A549 (cell line): ENCODE results near the gene SNAP25. TPM values are rescaled to one million over a fixed set of nuclear protein-coding genes. Genes with fewer than 3 reads are reported as not detected.

Experiments
- ATAC-seq, 2 experiments: fragments of 200-7000 bp in 1 of 2; fragments of >200 bp in 1 of 2; cut with Nextera tagmentation in 1 of 2; cut with Tn5 transposase in 1 of 2; 3 replicates each; pipeline versions ENCODE4 v1.8.0 to v1.9.1; 2018 to 2020; ENCODE audit warnings: mild to moderate bottlenecking in 1 of 2, moderate library complexity in 1 of 2
- CTCF ChIA-PET: fragments of 300-600 bp; sonication (Branson Sonifier 250); formaldehyde crosslinking; extraction: SDS; loops from one replicate; lab custom pipeline; 2021; ENCODE audit warnings: antibody characterized with exemption, inconsistent platforms; lab: Yijun Ruan, JAX
- POLR2A ChIA-PET: fragments of 350-600 bp; formaldehyde crosslinking; extraction: SDS; loops from one replicate; lab custom pipeline; 2021; ENCODE audit warnings: antibody characterized with exemption, inconsistent platforms; lab: Yijun Ruan, JAX
- DNase-seq, 2 experiments: peaks; one replicate each; pipeline versions ENCODE4 v3.0.0 to v3.0.0-alpha.2; 2011 to 2016; ENCODE audit warnings: low read depth in 1 of 2, low spot score in 1 of 2
- FAIRE-seq: peaks from 2 replicates; lab custom pipeline; 2011; peaks lifted over from hg19 to GRCh38; lab: Jason Lieb, UNC
- H3K27ac ChIP-seq, 2 experiments: fragments of >200 bp; sonication (Bioruptor Twin); formaldehyde crosslinking; 3 replicates each; pipeline ENCODE4 v1.5.1; 2016 to 2017
- H3K4me1 ChIP-seq: fragments of >200 bp; sonication (Bioruptor Twin); formaldehyde crosslinking; 3 replicates; pipeline ENCODE4 v1.6.1; 2016
- H3K4me2 ChIP-seq: fragments of >200 bp; sonication (Bioruptor Twin); formaldehyde crosslinking; 3 replicates; pipeline ENCODE4 v1.6.1; 2016
- H3K4me3 ChIP-seq: fragments of >200 bp; sonication (Bioruptor Twin); formaldehyde crosslinking; 3 replicates; pipeline ENCODE4 v1.5.1; 2016
- H3K9me3 ChIP-seq: fragments of >200 bp; sonication (Bioruptor Twin); formaldehyde crosslinking; 3 replicates; pipeline ENCODE4 v1.6.1; 2016
- ATOH8 ChIP-seq: fragments of 250-450 bp; sonication (Bioruptor Pico); IDR thresholded peaks from 2 replicates; pipeline ENCODE4 v1.5.0; 2020; ENCODE audit warnings: low read depth, mild to moderate bottlenecking, moderate library complexity
- BCL3 ChIP-seq: fragments of >200 bp; sonication (Bioruptor Twin); formaldehyde crosslinking; IDR thresholded peaks from 3 replicates; pipeline ENCODE4 v1.6.1; 2016
- BHLHE40 ChIP-seq: IDR thresholded peaks from 2 replicates; pipeline ENCODE4 v1.6.1; 2012; ENCODE audit warnings: low read depth, low read length, inconsistent platforms
- CEBPB ChIP-seq, 2 experiments: fragments of >200 bp in 1 of 2; sonication (Bioruptor Twin) in 1 of 2; formaldehyde crosslinking in 1 of 2; IDR thresholded peaks; 2 replicates each; pipeline ENCODE4 v1.6.1; 2012 to 2016
- CHD2 ChIP-seq: fragments of 150-350 bp; IDR thresholded peaks from 2 replicates; pipeline ENCODE4 v1.6.1; 2014; ENCODE audit warnings: low read length; ENCODE audit not compliant: partially characterized antibody
- CHD4 ChIP-seq: fragments of 200-600 bp; sonication (generic); IDR thresholded peaks from 2 replicates; pipeline ENCODE4 v1.6.1; 2016; ENCODE audit warnings: antibody characterized with exemption, mild to moderate bottlenecking, borderline replicate concordance
- GATA3 ChIP-seq: IDR thresholded peaks from 2 replicates; pipeline ENCODE4 v1.6.1; 2012; ENCODE audit warnings: borderline replicate concordance
- HEYL ChIP-seq: fragments of 250-450 bp; sonication (Bioruptor Pico); IDR thresholded peaks from 2 replicates; pipeline ENCODE4 v1.8.0; 2021; ENCODE audit warnings: mild to moderate bottlenecking, moderate library complexity
- HMGXB4 ChIP-seq: fragments of 250-450 bp; sonication (Bioruptor Pico); IDR thresholded peaks from 2 replicates; pipeline ENCODE4 v1.5.0; 2021; ENCODE audit warnings: mild to moderate bottlenecking, moderate library complexity, borderline replicate concordance
- HOXB13 ChIP-seq: fragments of 250-450 bp; sonication (Bioruptor Pico); IDR thresholded peaks from 2 replicates; pipeline ENCODE4 v1.5.0; 2020; ENCODE audit warnings: low read depth, mild to moderate bottlenecking, moderate library complexity
- NPAS2 ChIP-seq: fragments of 250-450 bp; sonication (Bioruptor Pico); IDR thresholded peaks from 2 replicates; pipeline ENCODE4 v1.8.0; 2022; ENCODE audit warnings: mild to moderate bottlenecking, moderate library complexity, borderline replicate concordance
- NR3C1 ChIP-seq: fragments of >200 bp; sonication (Bioruptor Twin); formaldehyde crosslinking; IDR thresholded peaks from 3 replicates; pipeline ENCODE4 v1.6.1; 2017
- PHF8 ChIP-seq: fragments of 200-600 bp; sonication (generic); IDR thresholded peaks from 2 replicates; pipeline ENCODE4 v1.6.1; 2016; ENCODE audit warnings: low read depth, mild to moderate bottlenecking, antibody characterized with exemption, moderate library complexity, borderline replicate concordance
- RAD21 ChIP-seq, 2 experiments: fragments of >200 bp in 1 of 2; sonication (Bioruptor Twin) in 1 of 2; formaldehyde crosslinking in 1 of 2; IDR thresholded peaks in 1 of 2; conservative IDR thresholded peaks in 1 of 2; 2 replicates in 1 of 2; 3 replicates in 1 of 2; pipeline ENCODE4 v1.6.1; 2012 to 2018; ENCODE audit warnings: inconsistent platforms in 1 of 2
- RCOR1 ChIP-seq: fragments of 150-350 bp; IDR thresholded peaks from 2 replicates; pipeline ENCODE4 v1.6.1; 2014; ENCODE audit warnings: antibody characterized with exemption, low read length, low read depth
- RFX5 ChIP-seq: fragments of 450-650 bp; IDR thresholded peaks from 2 replicates; pipeline ENCODE4 v1.7.1; 2014; ENCODE audit warnings: antibody characterized with exemption, mild to moderate bottlenecking, moderate library complexity
- RNF2 ChIP-seq: fragments of 200-600 bp; sonication (generic); IDR thresholded peaks from 2 replicates; pipeline ENCODE4 v1.6.1; 2016; ENCODE audit warnings: low read depth, mild to moderate bottlenecking, antibody characterized with exemption, moderate library complexity, borderline replicate concordance
- SMC3 ChIP-seq: fragments of >200 bp; sonication (Bioruptor Twin); formaldehyde crosslinking; IDR thresholded peaks from 3 replicates; pipeline ENCODE4 v1.6.1; 2018; ENCODE audit warnings: inconsistent platforms
- SREBF2 ChIP-seq: fragments of 450-650 bp; IDR thresholded peaks from 2 replicates; pipeline ENCODE4 v1.6.1; 2014; ENCODE audit warnings: mild to moderate bottlenecking, moderate library complexity
- TFCP2L1 ChIP-seq: fragments of 250-450 bp; sonication (Bioruptor Pico); IDR thresholded peaks from 2 replicates; pipeline ENCODE4 v1.5.0; 2021; ENCODE audit warnings: mild to moderate bottlenecking
- ZC3H11A ChIP-seq: fragments of 450-650 bp; IDR thresholded peaks from 2 replicates; pipeline ENCODE4 v1.6.1; 2014; ENCODE audit warnings: antibody characterized with exemption, mild to moderate bottlenecking
- WGBS: methylation state at CpG from one replicate; pipeline ENCODE4 v1.1.6; 2017; ENCODE audit errors: missing lambda C conversion rate; 5-methylcytosine and 5-hydroxymethylcytosine counted together
- polyA plus RNA-seq, 4 experiments: library from polyadenylated mRNA; depleted of rRNA in 3 of 4; stranded (reverse); fragments of >200 nt; fragmentation: RNase III in 1 of 4; extraction: RNeasy Plus Mini Kit Qiagen cat#74134 plus additional on column Dnase treatment in 1 of 4; gene quantifications; 2 replicates in 3 of 4; 3 replicates in 1 of 4; pipeline ENCODE4 v1.2.3, GENCODE V29; 2011 to 2017

Gene SNAP25
- polyA plus RNA-seq, 2 of the 4 experiments (the other 2 are of a cell fraction): 39.6 to 53.6 TPM

GRCh38 chr20:10240655-10241054, 22.0 kb downstream of the SNAP25 start (continued):
- no peak for TF ChIP-seq CHD4
- no peak for TF ChIP-seq TFCP2L1 (CRISPR knock-in tag)
- TF ChIP-seq BHLHE40: no peak
- no peak for TF ChIP-seq HOXB13 (CRISPR knock-in tag)
- TF ChIP-seq, all 56 proteins: peak for 0

GRCh38 chr20:10242166-10242565, 23.5 kb downstream of the SNAP25 start:
- ChIA-PET CTCF (interaction anchor here (0.8 to 3.7 kb wide), 8 partner anchors 10 to 266 kb away, joined by 3 to 18 read pairs (median 4); no protein-coding TSS in a partner anchor), POLR2A (no interaction called here)
- no peak overlapping the region for H3K4me3 ChIP-seq
- no peak for FAIRE-seq
- no peak overlapping the region; the same call in 2 of the 3 replicates for H3K4me2 ChIP-seq
- TF ChIP-seq CHD4 (no peak), CEBPB (IDR thresholded peaks at IDR 0.05) (peak; percentile 39 to 51; a peak in 1 of 4 replicates)
- 74% methylated on average over 2 of the region's 2 CpGs for WGBS
- peak in 1 of 2 experiments; percentile 26; a peak in 3 of 6 replicates for ATAC-seq
- H3K9me3 ChIP-seq: no peaks in the 10 kb centered on the region
- H3K27ac ChIP-seq: peak overlapping the region; percentile 15 to 81; a peak in 4 of 6 replicates
- H3K4me1 ChIP-seq: peaks cover 50% of the 10 kb centered on the region
- DNase-seq: no peak

GRCh38 chr20:10247440-10247839, 28.8 kb downstream of the SNAP25 start:
- no peak for TF ChIP-seq RFX5
- no peak for TF ChIP-seq HEYL (CRISPR knock-in tag)
- no peak for TF ChIP-seq RCOR1
- no peak for TF ChIP-seq SREBF2
- no peak for TF ChIP-seq HOXB13 (CRISPR knock-in tag)
- no peak for TF ChIP-seq SMC3
- TF ChIP-seq GATA3: no peak
- TF ChIP-seq NR3C1: no peak
- no peak for TF ChIP-seq RAD21 (conservative IDR thresholded peaks at IDR 0.05 in 1 of 2, IDR thresholded peaks at IDR 0.05 in 1 of 2)
- no peak for TF ChIP-seq HMGXB4 (CRISPR knock-in tag)
- no peak for TF ChIP-seq PHF8
- no peak for TF ChIP-seq BCL3
- TF ChIP-seq ZC3H11A: no peak
- TF ChIP-seq ATOH8 (CRISPR knock-in tag): no peak
- no peak for TF ChIP-seq RNF2
- TF ChIP-seq NPAS2 (CRISPR knock-in tag): no peak
- no peak for TF ChIP-seq CHD2
- TF ChIP-seq, all 56 proteins: peak for 0
- Histone ChIP-seq H3K27ac (peak overlapping the region; percentile 89 to 91), H3K4me3 (no peak overlapping the region), H3K4me2 (peak overlapping the region; percentile 4; the same call in 1 of the 3 replicates), H3K4me1 (peaks cover 70% of the 10 kb centered on the region), H3K9me3 (no peaks in the 10 kb centered on the region)
- no peak for ATAC-seq
- 90% methylated on average over 3 of the region's 3 CpGs for WGBS
- ChIA-PET CTCF (interaction anchor here (0.7 to 1.7 kb wide), 4 partner anchors 19 to 269 kb away, joined by 3 to 10 read pairs (median 4); no protein-coding TSS in a partner anchor), POLR2A (no interaction called here)
- no peak for DNase-seq
- FAIRE-seq: peak; percentile 63
